OCI-LY3 (cell line): ENCODE results near the gene THAP2.
A peak's percentile ranks its signal among the peaks of the same experiment; 100 is the strongest.
"Not testable (repeated sequence)": the region's sequence is repeated elsewhere in the genome, so short reads cannot be mapped to it uniquely, and the experiment has no call there.

Experiments
- H2AFZ ChIP-seq: fragments of 200-600, 300-600 bp; shearing (Covaris generic); 2 replicates; pipeline ENCODE4 v1.6.0; 2014; ENCODE audit warnings: antibody characterized with exemption, low read depth, low read length
- H3K27ac ChIP-seq: fragments of 200-600, 300-600 bp; sonication (generic); 2 replicates; pipeline ENCODE4 v1.5.1; 2014; ENCODE audit warnings: mild to moderate bottlenecking, low read length, moderate library complexity, mixed read lengths
- H3K27me3 ChIP-seq: fragments of 200-600, 300-600 bp; sonication (generic); 2 replicates; pipeline ENCODE4 v1.6.1; 2014; ENCODE audit warnings: low read depth, low read length, mixed read lengths
- H3K36me3 ChIP-seq: fragments of 200-600, 300-600 bp; sonication (generic); replicated peaks from 2 replicates; pipeline ENCODE3; 2014; ENCODE audit warnings: low read depth, low read length, mixed read lengths
- H3K4me1 ChIP-seq: fragments of 300-600, 200-600 bp; sonication (generic); 2 replicates; pipeline ENCODE4 v1.6.1; 2014; ENCODE audit warnings: low read length, mixed read lengths
- H3K4me2 ChIP-seq: fragments of 200-600, 300-600 bp; sonication (generic); 2 replicates; pipeline ENCODE4 v1.6.1; 2014; ENCODE audit warnings: low read length, mixed read lengths
- H3K4me3 ChIP-seq: fragments of 300-600, 200-600 bp; sonication (generic); 2 replicates; pipeline ENCODE4 v1.5.1; 2014; ENCODE audit warnings: antibody characterized with exemption, mild to moderate bottlenecking, low read length, moderate library complexity
- H3K79me2 ChIP-seq: fragments of 300-600, 200-600 bp; shearing (Covaris generic); 2 replicates; pipeline ENCODE4 v1.6.1; 2014; ENCODE audit warnings: mild to moderate bottlenecking, low read length, mixed read lengths
- H3K9ac ChIP-seq: fragments of 300-600, 200-600 bp; shearing (Covaris generic); 2 replicates; pipeline ENCODE4 v1.6.0; 2014; ENCODE audit warnings: mild to moderate bottlenecking, low read length, moderate library complexity
- H3K9me3 ChIP-seq: fragments of 200-600, 300-600 bp; shearing (Covaris generic); 2 replicates; pipeline ENCODE4 v1.6.1; 2014; ENCODE audit warnings: low read length, mixed read lengths; ENCODE audit not compliant: insufficient read depth
- H4K20me1 ChIP-seq: fragments of 200-600, 300-600 bp; sonication (generic); 2 replicates; pipeline ENCODE4 v1.6.1; 2016; ENCODE audit warnings: low read length, mixed read lengths; ENCODE audit not compliant: insufficient read depth
- EZH2phosphoT487 ChIP-seq: fragments of 200-600 bp; shearing (Covaris generic); IDR thresholded peaks from 2 replicates; pipeline ENCODE4 v1.6.1; 2018; ENCODE audit warnings: antibody characterized with exemption, mixed run types, low read depth
- TF ChIP-seq, protein P1 (sequence below): fragments of 200-600, 300-600 bp; sonication (generic); IDR thresholded peaks from 2 replicates; pipeline ENCODE4 v1.5.1; 2014; ENCODE audit warnings: antibody characterized with exemption, low read length, low read depth

The THAP2 gene

DNA sequence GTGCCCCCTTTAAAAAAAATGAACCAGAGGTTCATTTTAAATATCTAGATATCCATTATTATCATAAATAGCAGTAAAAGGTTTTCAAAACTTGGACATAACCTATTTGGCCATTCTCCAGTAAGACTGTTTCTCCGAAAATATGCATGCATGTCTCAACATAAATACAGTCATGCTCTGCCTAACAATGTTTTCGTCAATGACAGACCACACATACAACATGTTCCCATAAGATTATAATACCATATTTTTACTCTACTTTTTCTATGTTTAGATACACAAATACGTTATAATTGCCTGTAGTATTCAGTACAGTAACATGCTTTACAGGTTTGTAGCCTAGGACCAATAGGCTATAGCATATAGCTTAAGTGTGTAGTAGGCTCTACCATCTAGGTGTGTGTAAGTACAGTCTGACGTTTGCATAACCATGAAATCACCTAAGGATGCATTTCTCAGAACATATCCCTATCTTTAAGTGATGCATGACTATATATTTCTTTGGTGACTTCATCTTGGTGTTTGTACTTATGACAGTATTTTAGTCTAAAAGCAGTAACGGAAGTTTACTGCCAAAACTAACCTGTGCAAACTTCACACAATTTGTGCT is 25.0 kb downstream of the THAP2 start:
- Histone ChIP-seq H3K27me3 (no peaks in the 10 kb centered on the region), H3K9ac (no peak overlapping the region), H3K27ac (no peak overlapping the region), H3K36me3 (no peaks in the 10 kb centered on the region), H3K4me1 (peaks cover 32% of the 10 kb centered on the region), H4K20me1 (no peaks in the 10 kb centered on the region), H3K4me3 (no peak overlapping the region), H3K4me2 (no peak overlapping the region), H2AFZ (no peak overlapping the region), H3K79me2 (peaks cover 5% of the 10 kb centered on the region; the same call in 1 of the 2 replicates), H3K9me3 (no peaks in the 10 kb centered on the region)
- TF ChIP-seq, protein P1, sequence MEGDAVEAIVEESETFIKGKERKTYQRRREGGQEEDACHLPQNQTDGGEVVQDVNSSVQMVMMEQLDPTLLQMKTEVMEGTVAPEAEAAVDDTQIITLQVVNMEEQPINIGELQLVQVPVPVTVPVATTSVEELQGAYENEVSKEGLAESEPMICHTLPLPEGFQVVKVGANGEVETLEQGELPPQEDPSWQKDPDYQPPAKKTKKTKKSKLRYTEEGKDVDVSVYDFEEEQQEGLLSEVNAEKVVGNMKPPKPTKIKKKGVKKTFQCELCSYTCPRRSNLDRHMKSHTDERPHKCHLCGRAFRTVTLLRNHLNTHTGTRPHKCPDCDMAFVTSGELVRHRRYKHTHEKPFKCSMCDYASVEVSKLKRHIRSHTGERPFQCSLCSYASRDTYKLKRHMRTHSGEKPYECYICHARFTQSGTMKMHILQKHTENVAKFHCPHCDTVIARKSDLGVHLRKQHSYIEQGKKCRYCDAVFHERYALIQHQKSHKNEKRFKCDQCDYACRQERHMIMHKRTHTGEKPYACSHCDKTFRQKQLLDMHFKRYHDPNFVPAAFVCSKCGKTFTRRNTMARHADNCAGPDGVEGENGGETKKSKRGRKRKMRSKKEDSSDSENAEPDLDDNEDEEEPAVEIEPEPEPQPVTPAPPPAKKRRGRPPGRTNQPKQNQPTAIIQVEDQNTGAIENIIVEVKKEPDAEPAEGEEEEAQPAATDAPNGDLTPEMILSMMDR: no peak
- TF ChIP-seq EZH2phosphoT487: no peak

DNA sequence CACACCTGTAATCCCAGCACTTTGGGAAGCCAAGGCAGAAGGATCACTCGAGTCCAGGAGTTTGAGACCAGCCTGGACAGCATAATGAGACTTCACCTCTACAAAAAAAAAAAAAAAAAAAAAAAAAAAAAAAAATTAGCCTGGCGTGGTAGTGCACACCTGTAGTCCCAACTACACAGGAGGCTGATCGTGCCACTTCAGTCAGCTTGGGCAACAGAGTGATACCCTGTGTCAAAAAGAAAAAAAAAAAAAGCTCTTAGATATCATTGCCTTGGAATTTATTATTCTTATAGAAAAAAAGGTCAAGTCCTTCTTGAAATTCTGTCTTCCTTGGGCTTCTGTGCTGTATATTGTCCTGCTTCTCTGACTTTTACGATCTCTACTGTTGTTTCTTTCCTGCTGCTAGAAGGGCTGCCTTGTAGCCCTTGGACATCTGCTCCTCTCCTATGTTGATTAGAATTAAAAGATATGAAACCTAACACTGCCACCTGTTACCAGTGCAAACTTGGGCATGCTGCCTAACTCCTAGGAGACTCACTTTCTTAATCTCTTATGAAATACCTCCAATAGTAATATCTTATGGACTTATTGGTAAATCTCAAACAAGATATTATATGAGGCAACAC is 27.5 kb downstream of the THAP2 start:
- no peaks in the 10 kb centered on the region for H3K27me3 ChIP-seq
- no peak overlapping the region for H3K4me2 ChIP-seq
- TF ChIP-seq, protein P1: no peak
- no peak for TF ChIP-seq EZH2phosphoT487
- no peak overlapping the region for H3K9ac ChIP-seq
- no peak overlapping the region for H3K4me3 ChIP-seq
- peaks cover 5% of the 10 kb centered on the region; the same call in 1 of the 2 replicates for H3K79me2 ChIP-seq
- H3K27ac ChIP-seq: no peak overlapping the region
- H3K9me3 ChIP-seq: no peaks in the 10 kb centered on the region
- peaks cover 40% of the 10 kb centered on the region for H3K4me1 ChIP-seq
- H4K20me1 ChIP-seq: no peaks in the 10 kb centered on the region
- no peaks in the 10 kb centered on the region for H3K36me3 ChIP-seq
- no peak overlapping the region for H2AFZ ChIP-seq

DNA sequence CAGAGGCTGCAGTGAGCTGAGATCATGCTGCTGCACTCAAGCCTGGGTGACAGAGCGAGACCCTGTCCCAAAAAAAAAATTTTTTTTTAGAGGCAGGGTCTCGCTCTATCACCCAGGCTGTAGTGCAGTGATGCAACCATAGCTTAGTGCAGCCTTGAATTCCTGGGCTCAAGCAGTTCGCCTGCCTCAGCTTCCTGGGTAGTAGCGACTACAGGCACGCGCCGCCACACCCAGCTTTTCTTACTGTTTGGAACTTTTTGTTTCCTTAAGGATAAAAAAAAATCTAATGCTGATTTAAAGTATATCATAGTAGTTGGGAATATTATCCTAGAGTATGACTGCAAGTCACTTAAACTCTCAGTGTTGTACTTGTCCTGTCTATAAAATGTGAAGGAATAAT is 29.0 kb downstream of the THAP2 start:
- H3K4me1 ChIP-seq: peaks cover 25% of the 10 kb centered on the region
- H3K4me3 ChIP-seq: no peak overlapping the region

GRCh38 chr12:71693651-71694050 is 29.6 kb downstream of the THAP2 start:
- H3K9ac ChIP-seq, H3K9me3 ChIP-seq, H3K36me3 ChIP-seq, H2AFZ ChIP-seq, H3K27me3 ChIP-seq, H3K79me2 ChIP-seq, H4K20me1 ChIP-seq, H3K4me3 ChIP-seq, H3K27ac ChIP-seq: not testable (repeated sequence)
- Histone ChIP-seq H3K4me1 (peaks cover 24% of the 10 kb centered on the region), H3K4me2 (peak overlapping the region; percentile 25)

More for the DNA sequence above, 29.0 kb downstream of the THAP2 start:
- H3K27ac ChIP-seq: no peak overlapping the region
- no peak overlapping the region for H3K9ac ChIP-seq
- no peaks in the 10 kb centered on the region for H3K27me3 ChIP-seq
- TF ChIP-seq, protein P1: no peak
- no peak for TF ChIP-seq EZH2phosphoT487
- no peaks in the 10 kb centered on the region for H3K9me3 ChIP-seq
- no peaks in the 10 kb centered on the region for H4K20me1 ChIP-seq
- peaks cover 5% of the 10 kb centered on the region for H3K36me3 ChIP-seq
- no peaks in the 10 kb centered on the region for H3K79me2 ChIP-seq
- peak overlapping the region; percentile 25; the same call in 1 of the 2 replicates for H3K4me2 ChIP-seq
- no peak overlapping the region for H2AFZ ChIP-seq
